Neural crest cell (in vitro differentiated cells): Measurements from ENCODE around the gene FAP. TPM values are rescaled to one million over a fixed set of nuclear protein-coding genes. Genes with fewer than 3 reads are reported as not detected.

Experiments
- DNase-seq: peaks from one replicate; pipeline ENCODE4 v3.0.0; 2021; ENCODE audit warnings: low read depth, mixed read lengths, low spot score
- H3K27ac Mint-ChIP-seq: one replicate; pipeline ENCODE4 v1.8.0; 2021; ENCODE audit warnings: mild to moderate bottlenecking, mixed read lengths; ENCODE audit not compliant: unreplicated experiment
- H3K27me3 Mint-ChIP-seq: 2 replicates; pipeline ENCODE4 v1.8.0; 2021; ENCODE audit warnings: low read depth, mild to moderate bottlenecking, mixed read lengths
- H3K36me3 Mint-ChIP-seq: 2 replicates; pipeline ENCODE4 v1.8.0; 2021; ENCODE audit warnings: low read depth, mild to moderate bottlenecking, mixed read lengths
- H3K4me1 Mint-ChIP-seq: 2 replicates; pipeline ENCODE4 v1.8.0; 2021; ENCODE audit warnings: mixed read lengths
- H3K4me3 Mint-ChIP-seq: one replicate; pipeline ENCODE4 v1.8.0; 2021; ENCODE audit warnings: mild to moderate bottlenecking, mixed read lengths
- H3K9me3 Mint-ChIP-seq: 2 replicates; pipeline ENCODE4 v1.8.0; 2021; ENCODE audit warnings: mixed read lengths
- CTCF ChIP-seq: fragments of 200-600 bp; sonication (generic); conservative IDR thresholded peaks from 2 replicates; pipeline ENCODE4 v1.5.0; 2021; ENCODE audit warnings: antibody characterized with exemption, mild to moderate bottlenecking
- total RNA-seq: library from RNA; stranded (reverse); gene quantifications from 2 replicates; pipeline ENCODE4 v1.2.1, GENCODE V29; 2021

The FAP gene
- total RNA-seq, 1 donor from 2014 or later: not detected

- Mint-ChIP-seq H3K4me3 (no peak overlapping the region), H3K36me3 (no peaks in the 10 kb centered on the region), H3K27ac (no peak overlapping the region), H3K9me3 (no peaks in the 10 kb centered on the region), H3K27me3 (peaks cover 3% of the 10 kb centered on the region), H3K4me1 (no peaks in the 10 kb centered on the region)
- TF ChIP-seq CTCF: no peak
- no peak for DNase-seq
Observed at GRCh38 chr2:162166174-162166573, 77.1 kb downstream of the FAP start.

- Mint-ChIP-seq H3K4me3 (no peak overlapping the region), H3K27me3 (peaks cover 3% of the 10 kb centered on the region), H3K36me3 (no peaks in the 10 kb centered on the region), H3K9me3 (no peaks in the 10 kb centered on the region), H3K27ac (no peak overlapping the region), H3K4me1 (no peaks in the 10 kb centered on the region)
- no peak for TF ChIP-seq CTCF
- DNase-seq: no peak
Observed at GRCh38 chr2:162164802-162165201, 78.4 kb downstream of the FAP start.

GRCh38 chr2:162159446-162159845 lies 83.8 kb downstream of the FAP start:
- TF ChIP-seq CTCF: no peak

GRCh38 chr2:162156149-162156548 lies 87.1 kb downstream of the FAP start:
- Mint-ChIP-seq H3K9me3 (no peaks in the 10 kb centered on the region), H3K36me3 (no peaks in the 10 kb centered on the region), H3K27me3 (peaks cover 16% of the 10 kb centered on the region), H3K4me1 (no peaks in the 10 kb centered on the region), H3K4me3 (no peak overlapping the region), H3K27ac (no peak overlapping the region)
- TF ChIP-seq CTCF: no peak
- DNase-seq: no peak

More at GRCh38 chr2:162159446-162159845, 83.8 kb downstream of the FAP start:
- no peaks in the 10 kb centered on the region for H3K27me3 Mint-ChIP-seq
- H3K36me3 Mint-ChIP-seq: no peaks in the 10 kb centered on the region
- H3K4me1 Mint-ChIP-seq: no peaks in the 10 kb centered on the region
- no peaks in the 10 kb centered on the region for H3K9me3 Mint-ChIP-seq
- no peak for DNase-seq
- no peak overlapping the region for H3K4me3 Mint-ChIP-seq
- H3K27ac Mint-ChIP-seq: no peak overlapping the region

GRCh38 chr2:162155093-162155492 lies 88.2 kb downstream of the FAP start:
- no peak for DNase-seq
- Mint-ChIP-seq H3K27me3 (peaks cover 22% of the 10 kb centered on the region), H3K27ac (no peak overlapping the region), H3K9me3 (no peaks in the 10 kb centered on the region), H3K4me3 (no peak overlapping the region), H3K4me1 (no peaks in the 10 kb centered on the region), H3K36me3 (no peaks in the 10 kb centered on the region)
- TF ChIP-seq CTCF: no peak
